Common myeloid progenitor, CD34-positive (primary cell): ENCODE data around the gene LRRC23.
"Not testable (repeated sequence)": the region's sequence is repeated elsewhere in the genome, so short reads cannot be mapped to it uniquely, and the experiment has no call there.

Experiments used
- CTCF ChIA-PET: fragments of 350-600 bp; sonication (Branson Sonifier 250); formaldehyde crosslinking; loops from one replicate; lab custom pipeline; 2021; ENCODE audit warnings: antibody characterized with exemption; lab: Charles Lee
- POLR2A ChIA-PET: fragments of 350-600 bp; sonication (Branson Sonifier 250); formaldehyde crosslinking; loops from one replicate; lab custom pipeline; 2021; ENCODE audit warnings: antibody characterized with exemption; lab: Charles Lee
- DNase-seq, 3 donors: peaks; one replicate each; pipeline versions ENCODE4 v3.0.0 to v3.0.0-alpha.2; 2013
- H3K27ac ChIP-seq, 2 experiments: 1 replicate in 1 of 2; 2 replicates in 1 of 2; pipeline ENCODE4 v1.7.0; 2013; ENCODE audit warnings: inconsistent platforms in 2 of 2, low read length in 2 of 2, mild to moderate bottlenecking in 2 of 2, low read depth in 1 of 2, moderate library complexity in 1 of 2; ENCODE audit not compliant: severe bottlenecking in 2 of 2, insufficient read depth in 1 of 2, poor library complexity in 1 of 2
- H3K27me3 ChIP-seq, 5 experiments: replicated peaks in 2 of 5; 1 replicate in 3 of 5; 2 replicates in 2 of 5; pipeline versions ENCODE4 v1.6.1 to v1.7.0; 2013; ENCODE audit warnings: low read length in 4 of 5, mild to moderate bottlenecking in 2 of 5, moderate library complexity in 2 of 5, inconsistent platforms in 1 of 5; ENCODE audit not compliant: insufficient read depth in 5 of 5, control insufficient read depth in 4 of 5
- H3K36me3 ChIP-seq, 4 experiments: 1 replicate in 2 of 4; 2 replicates in 2 of 4; pipeline versions ENCODE4 v1.6.1 to v1.7.0; 2013; ENCODE audit warnings: low read length in 3 of 4, control low read depth in 1 of 4, mild to moderate bottlenecking in 1 of 4; ENCODE audit not compliant: control insufficient read depth in 4 of 4, insufficient read depth in 4 of 4
- H3K4me1 ChIP-seq, 4 experiments: 1 replicate in 3 of 4; 2 replicates in 1 of 4; pipeline versions ENCODE4 v1.6.1 to v1.7.1; 2013; ENCODE audit warnings: low read length in 3 of 4, mild to moderate bottlenecking in 3 of 4, control low read depth in 1 of 4, inconsistent platforms in 1 of 4, moderate library complexity in 1 of 4; ENCODE audit not compliant: control insufficient read depth in 4 of 4, insufficient read depth in 4 of 4; ENCODE audit errors: control extremely low read depth in 1 of 4
- H3K4me3 ChIP-seq, 7 experiments: 1 replicate in 4 of 7; 2 replicates in 3 of 7; pipeline versions ENCODE4 v1.5.1 to v1.7.0; 2013; ENCODE audit warnings: mild to moderate bottlenecking in 7 of 7, low read length in 6 of 7, moderate library complexity in 6 of 7, inconsistent platforms in 2 of 7, low read depth in 2 of 7, control low read depth in 1 of 7; ENCODE audit not compliant: insufficient read depth in 4 of 7, control insufficient read depth in 1 of 7; ENCODE audit errors: extremely low read depth in 1 of 7
- H3K9me3 ChIP-seq, 5 experiments: 1 replicate in 4 of 5; 2 replicates in 1 of 5; pipeline versions ENCODE4 v1.6.1 to v1.7.1; 2013; ENCODE audit warnings: low read length in 4 of 5, mild to moderate bottlenecking in 2 of 5, inconsistent platforms in 1 of 5, low read depth in 1 of 5, moderate library complexity in 1 of 5; ENCODE audit not compliant: control insufficient read depth in 4 of 5, insufficient read depth in 2 of 5; ENCODE audit errors: control extremely low read depth in 1 of 5
- WGBS: methylation state at CpG from one replicate; pipeline ENCODE4 v1.1.5; 2013; ENCODE audit not compliant: insufficient coverage; 5-methylcytosine and 5-hydroxymethylcytosine counted together

Gene LRRC23

DNA sequence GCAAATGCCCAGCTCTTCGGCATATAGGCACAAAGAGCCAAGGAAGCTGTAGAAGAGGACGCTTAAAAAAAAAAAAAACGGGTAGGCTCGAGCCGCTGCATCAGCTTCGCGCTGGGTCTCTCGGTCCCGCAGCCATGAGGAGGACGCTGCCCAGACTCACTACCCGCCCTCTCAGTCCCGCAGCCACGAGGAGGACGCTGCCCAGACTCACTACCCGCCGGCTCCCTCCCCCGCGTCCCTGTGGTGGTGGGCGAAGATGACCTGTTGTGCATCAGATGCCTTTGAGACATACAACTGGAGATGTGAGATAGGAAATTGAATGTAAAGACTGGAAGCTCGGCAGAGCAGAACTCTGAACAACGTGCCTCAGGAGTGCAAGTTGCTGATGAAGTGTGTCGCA is 20.1 kb upstream of the LRRC23 start:
- DNase-seq = no peak
- Histone ChIP-seq H3K4me1 (peaks cover 0 to 6% (median 4%) of the 10 kb centered on the region in 4 experiments), H3K4me3 (no peak overlapping the region), H3K36me3 (peaks cover 2 to 19% (median 13%) of the 10 kb centered on the region in 4 experiments), H3K27ac (no peak overlapping the region), H3K9me3 (no peaks in the 10 kb centered on the region), H3K27me3 (no peaks in the 10 kb centered on the region)
- ChIA-PET POLR2A (no interaction called here), CTCF (interaction anchor here (1.1 to 1.5 kb wide), 3 partner anchors 9 to 15 kb away, joined by 3 to 6 read pairs (median 4); no protein-coding TSS in a partner anchor)
- 93% methylated on average over 20 of the region's 22 CpGs for WGBS

DNA sequence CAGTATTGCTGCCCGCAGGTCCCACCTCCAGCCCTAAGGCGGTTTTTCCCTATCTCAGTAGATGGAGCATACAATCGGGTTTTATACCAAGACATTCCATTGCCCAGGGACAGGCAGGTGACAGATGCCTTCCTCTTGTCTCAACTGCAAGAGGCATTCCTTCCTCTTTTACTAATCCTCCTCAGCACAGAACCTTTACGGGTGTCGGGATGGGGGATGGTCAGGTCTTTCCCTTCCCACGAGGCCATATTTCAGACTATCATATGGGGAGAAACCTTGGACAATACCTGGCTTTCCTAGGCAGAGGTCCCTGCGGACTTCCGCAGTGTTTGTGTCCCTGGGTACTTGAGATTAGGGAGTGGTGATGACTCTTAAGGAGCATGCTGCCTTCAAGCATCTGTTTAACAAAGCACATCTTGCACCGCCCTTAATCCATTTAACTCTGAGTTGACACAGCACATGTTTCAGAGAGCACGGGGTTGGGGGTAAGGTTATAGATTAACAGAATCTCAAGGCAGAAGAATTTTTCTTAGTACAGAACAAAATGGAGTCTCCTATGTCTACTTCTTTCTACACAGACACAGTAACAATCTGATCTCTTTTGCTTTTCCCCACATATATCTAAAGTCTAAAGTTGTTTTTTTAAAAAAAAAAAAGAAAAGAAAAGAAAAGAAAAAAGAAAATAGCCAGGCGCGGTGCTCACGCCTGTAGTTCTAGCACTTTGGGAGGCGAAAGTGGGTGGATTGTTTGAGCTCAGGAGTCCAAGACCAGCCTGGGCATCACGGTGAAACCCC is 18.2 kb upstream of the LRRC23 start:
- POLR2A ChIA-PET, H3K27ac ChIP-seq, DNase-seq, H3K27me3 ChIP-seq, H3K4me3 ChIP-seq, H3K9me3 ChIP-seq: not testable (repeated sequence)
- 32% methylated on average over 6 of the region's 15 CpGs for WGBS
- peaks cover 2 to 19% (median 12%) of the 10 kb centered on the region in 4 experiments for H3K36me3 ChIP-seq
- H3K4me1 ChIP-seq = peaks cover 6 to 15% (median 13%) of the 10 kb centered on the region in 4 experiments
- CTCF ChIA-PET = interaction anchor here (0.6 to 1.6 kb wide), 4 partner anchors 11 to 39 kb away, joined by 3 to 5 read pairs (median 4); no protein-coding TSS in a partner anchor

DNA sequence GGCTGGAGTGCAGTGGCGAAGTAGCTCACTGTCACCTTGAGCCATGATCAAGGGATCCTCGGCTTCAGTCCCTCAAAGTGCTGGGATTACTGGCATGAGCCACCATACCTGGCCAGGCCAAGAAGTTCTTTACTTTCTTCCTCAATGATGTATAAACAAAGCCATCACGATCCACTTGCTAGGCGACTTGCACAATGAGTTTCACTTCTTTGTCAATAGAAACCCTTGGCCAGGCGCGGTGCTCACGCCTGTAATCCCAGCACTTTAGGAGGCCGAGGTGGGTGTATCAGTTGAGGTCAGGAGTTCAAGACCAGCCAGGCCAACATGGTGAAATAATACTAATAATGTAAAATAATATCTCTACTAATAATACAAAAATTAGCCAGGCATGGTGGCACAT is 17.2 kb upstream of the LRRC23 start:
- CTCF ChIA-PET = interaction anchor here (0.7 to 1.6 kb wide), 2 partner anchors 13 to 16 kb away, joined by 4 to 5 read pairs; no protein-coding TSS in a partner anchor
- DNase-seq = no peak

DNA sequence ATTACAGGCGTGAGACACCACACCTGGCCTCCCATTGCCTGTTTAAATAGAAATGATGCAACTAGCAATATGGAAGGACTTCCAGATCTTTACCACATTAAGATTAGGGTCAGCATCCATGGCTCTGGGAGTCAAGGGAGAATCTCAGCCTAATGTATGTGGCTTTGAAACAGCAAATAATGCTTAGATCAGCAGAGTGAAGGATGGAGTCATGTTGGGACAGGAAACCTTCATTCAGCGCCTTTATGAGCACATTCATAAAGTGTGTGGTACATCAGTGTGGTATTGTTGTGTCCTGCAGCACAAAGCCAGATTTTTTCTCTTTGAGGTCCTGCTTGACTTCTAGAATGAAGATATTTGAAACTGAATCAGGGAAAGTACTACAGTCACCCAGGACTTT is 16.3 kb upstream of the LRRC23 start:
- no peak for DNase-seq
- ChIA-PET POLR2A (no interaction called here), CTCF (interaction anchor here (1.6 kb wide), 1 partner anchor 14 kb away, joined by 5 read pairs; no protein-coding TSS in a partner anchor)
- 100% methylated on average over 2 of the region's 2 CpGs for WGBS
- H3K9me3 ChIP-seq = no peaks in the 10 kb centered on the region
- H3K4me1 ChIP-seq = peaks cover 6 to 21% (median 17%) of the 10 kb centered on the region in 4 experiments
- H3K36me3 ChIP-seq = peaks cover 2 to 17% (median 12%) of the 10 kb centered on the region in 4 experiments
- no peaks in the 10 kb centered on the region for H3K27me3 ChIP-seq
- H3K4me3 ChIP-seq = no peak overlapping the region
- H3K27ac ChIP-seq = no peak overlapping the region

More for the DNA sequence above, 17.2 kb upstream of the LRRC23 start:
- Histone ChIP-seq H3K27me3 (no peaks in the 10 kb centered on the region), H3K4me3 (no peak overlapping the region), H3K9me3 (no peaks in the 10 kb centered on the region), H3K27ac (no peak overlapping the region), H3K36me3 (peaks cover 2 to 19% (median 12%) of the 10 kb centered on the region in 4 experiments), H3K4me1 (peaks cover 6 to 21% (median 17%) of the 10 kb centered on the region in 4 experiments)
- POLR2A ChIA-PET = no interaction called here
- WGBS = 100% methylated on average over 3 of the region's 8 CpGs

DNA sequence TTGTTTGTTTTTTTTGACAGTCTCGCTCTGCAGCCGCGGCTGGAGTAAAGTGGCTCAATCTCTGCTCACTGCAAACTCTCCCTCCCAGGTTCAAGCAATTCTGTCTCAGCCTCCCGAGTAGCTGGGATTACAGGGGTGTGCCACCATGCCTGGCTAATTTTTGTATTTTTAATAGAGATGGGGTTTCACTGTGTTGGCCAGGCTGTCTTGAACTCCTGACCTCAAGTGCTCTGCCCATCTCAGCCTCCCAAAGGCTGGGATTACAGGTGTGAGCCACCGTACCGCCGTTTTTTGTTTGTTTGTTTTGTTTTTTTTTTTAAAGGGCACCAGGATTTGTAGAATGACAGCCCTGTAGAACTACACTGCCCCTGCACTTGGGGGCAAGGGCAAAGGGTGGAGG is 15.8 kb upstream of the LRRC23 start:
- CTCF ChIA-PET, H3K4me3 ChIP-seq, H3K9me3 ChIP-seq, POLR2A ChIA-PET, H3K27me3 ChIP-seq, H3K27ac ChIP-seq, DNase-seq: not testable (repeated sequence)
- Histone ChIP-seq H3K4me1 (peaks cover 6 to 21% (median 17%) of the 10 kb centered on the region in 4 experiments), H3K36me3 (peaks cover 2 to 13% (median 10%) of the 10 kb centered on the region in 4 experiments)
- WGBS = no CpG with 5 or more reads among the region's 7 CpGs

DNA sequence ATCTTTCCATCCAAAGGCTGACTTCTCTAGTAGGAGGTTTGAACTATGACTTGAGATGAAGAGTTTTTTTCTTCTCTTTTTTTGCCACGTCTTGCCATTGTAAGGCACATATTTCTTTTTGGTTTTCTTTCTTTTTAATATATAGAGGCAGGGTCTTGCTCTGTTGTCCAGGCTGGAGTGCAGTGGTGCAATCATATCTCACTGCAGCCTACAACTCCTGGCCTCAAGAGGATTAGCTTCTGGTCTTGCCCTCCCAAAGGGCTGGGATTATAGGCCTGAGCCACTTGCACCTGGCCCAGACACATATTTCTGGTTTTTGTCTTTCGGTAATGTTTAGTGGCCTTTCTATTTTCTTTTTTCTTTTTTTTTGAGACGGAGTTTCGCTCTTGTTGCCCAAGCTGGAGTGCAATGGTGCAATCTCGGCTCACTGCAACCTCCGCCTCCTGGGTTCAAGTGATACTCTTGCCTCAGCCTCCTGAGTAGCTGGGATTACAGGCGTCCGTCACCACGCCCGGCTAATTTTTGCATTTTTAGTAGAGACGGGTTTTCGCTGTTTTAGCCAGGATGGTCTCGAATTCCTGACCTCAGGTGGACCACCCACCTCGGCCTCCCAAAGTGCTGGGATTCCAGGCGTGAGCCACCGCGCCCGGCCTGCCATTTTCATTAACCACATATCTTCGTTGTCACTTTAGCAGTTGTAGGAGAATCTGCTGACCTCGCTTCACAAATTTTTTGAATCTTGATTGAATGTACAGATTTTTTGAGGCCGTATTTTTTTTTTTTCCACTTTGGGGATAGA is 14.6 kb upstream of the LRRC23 start:
- ChIA-PET CTCF (interaction anchor here (0.8 to 1.1 kb wide), 2 partner anchors 10 to 15 kb away, joined by 3 to 4 read pairs; no protein-coding TSS in a partner anchor), POLR2A (interaction anchor here (1.2 kb wide), 1 partner anchor 17 kb away, joined by 6 read pairs; the partner anchor contains the start of gene SPSB2)
- H3K4me1 ChIP-seq = peaks cover 6 to 22% (median 19%) of the 10 kb centered on the region in 4 experiments
- not testable (repeated sequence) for H3K36me3 ChIP-seq, H3K27me3 ChIP-seq, H3K9me3 ChIP-seq, DNase-seq
- H3K27ac ChIP-seq = peak overlapping the region in 1 of 2 experiments; percentile 85
- WGBS = 97% methylated on average over 14 of the region's 21 CpGs
- peak overlapping the region in 3 of 7 experiments; percentile 53 to 72 (median 57) for H3K4me3 ChIP-seq
